ENCODE results near the gene DKC1.
"Not testable (repeated sequence)": the region's sequence is repeated elsewhere in the genome, so short reads cannot be mapped to it uniquely, and the experiment has no call there.

DKC1 gene

GRCh38 chrX:154822029-154822428, 59.4 kb downstream of the DKC1 start:
- no peak for DNase-seq

- no peak for DNase-seq
Measured at GRCh38 chrX:154824638-154825037, 62.0 kb downstream of the DKC1 start.

GRCh38 chrX:154825586-154825985, 62.9 kb downstream of the DKC1 start:
- DNase-seq = not testable (repeated sequence)

Measured in eye (tissue), 1 donor.